Neural progenitor cell (in vitro differentiated cells): ENCODE data around the gene DUOXA2.

ENCODE experiments used
- CTCF ChIP-seq: fragments of 200-600 bp; sonication (generic); IDR thresholded peaks from 2 replicates; pipeline ENCODE4 v1.5.1; 2017; ENCODE audit warnings: antibody characterized with exemption, mild to moderate bottlenecking
- EZH2 ChIP-seq: fragments of 200-600 bp; sonication (generic); IDR thresholded peaks from 2 replicates; pipeline ENCODE4 v1.6.1; 2017; ENCODE audit warnings: antibody characterized with exemption, mild to moderate bottlenecking, moderate library complexity

- TF ChIP-seq CTCF = no peak
- no peak for TF ChIP-seq EZH2
Measured at GRCh38 chr15:45161666-45162065, 47.5 kb downstream of the DUOXA2 start.
